Ovary (tissue), 9 donors: ENCODE measurements around the gene CEP78. TPM values are rescaled to one million over a fixed set of nuclear protein-coding genes. Genes with fewer than 3 reads are reported as not detected.

ENCODE experiments used
- DNase-seq, 5 donors: peaks; one replicate each; pipeline ENCODE4 v3.0.0-alpha.2; 2019 to 2020
- H3K27ac ChIP-seq, 2 donors: fragments of 200-600 bp; one replicate each; pipeline versions ENCODE4 v1.5.1 to v1.8.0; 2019 to 2022
- H3K27me3 ChIP-seq: fragments of 200-600 bp; one replicate; pipeline ENCODE4 v1.8.0; 2022
- H3K36me3 ChIP-seq: fragments of 200-600 bp; sonication (generic); one replicate; pipeline ENCODE4 v1.5.1; 2019
- H3K4me1 ChIP-seq: one replicate; pipeline ENCODE4 v1.8.1; 2013; ENCODE audit warnings: mild to moderate bottlenecking, moderate library complexity; ENCODE audit not compliant: insufficient read depth
- H3K4me3 ChIP-seq: fragments of 200-600 bp; sonication (generic); one replicate; pipeline ENCODE4 v1.5.1; 2017
- H3K9me3 ChIP-seq, 2 donors: fragments of 200-600 bp in 1 of 2; sonication (generic) in 1 of 2; one replicate each; pipeline versions ENCODE4 v1.5.1 to v1.8.1; 2013 to 2019; ENCODE audit warnings: mild to moderate bottlenecking in 1 of 2, moderate library complexity in 1 of 2
- CTCF ChIP-seq, 3 donors: fragments of 450-650 bp in 2 of 3; fragments of 200-600 bp in 1 of 3; IDR thresholded peaks; one replicate each; pipeline versions ENCODE4 v1.5.1 to v1.8.0; 2016 to 2022; ENCODE audit warnings: antibody characterized with exemption in 3 of 3, mild to moderate bottlenecking in 1 of 3
- EP300 ChIP-seq: sonication (generic); formaldehyde crosslinking; IDR thresholded peaks from one replicate; pipeline ENCODE4 v1.6.1; 2017; ENCODE audit warnings: antibody characterized with exemption
- POLR2A ChIP-seq: fragments of 450-650 bp; IDR thresholded peaks from one replicate; pipeline ENCODE4 v1.6.1; 2017; ENCODE audit warnings: antibody characterized with exemption, mild to moderate bottlenecking, moderate library complexity
- WGBS, 3 donors: extraction: QIAGEN DNeasy Blood & Tissue Kit in 1 of 3; methylation state at CpG; one replicate each; pipeline versions ENCODE4 v1.1.5 to v1.1.7; 2013 to 2017; 5-methylcytosine and 5-hydroxymethylcytosine counted together
- intact Hi-C, 4 donors: fragments of 100-400 bp; cut with DNase I; formaldehyde crosslinking; loops; one replicate each; pipeline versions ENCODE4 v1.11.0 to v1.15.1; 2022 to 2023
- polyA plus RNA-seq, 2 donors: library from polyadenylated mRNA; stranded (reverse); fragments of 200-250 nt in 1 of 2; fragments of 350-450 nt in 1 of 2; fragmentation: Illumina TruSeq in 1 of 2; extraction: RNeasy Lipid Tissue Mini Kit (QIAGEN cat#74804) in 1 of 2; gene quantifications; one replicate each; pipeline ENCODE4 v1.2.3, GENCODE V29; 2013 to 2014
- total RNA-seq, 7 donors: library from RNA; depleted of rRNA in 2 of 7; stranded (reverse); fragments of >200 nt in 2 of 7; fragmentation: NEBNext Ultra II Directional in 3 of 7; extraction: Animal tissue kit (Norgen Biotek cat#: 25700) in 3 of 7; gene quantifications; one replicate each; pipeline versions ENCODE4 v1.1.0 to v1.2.4, GENCODE V29; 2016 to 2023
- donor health status: DM: no; HTN: no; CAD: no; lungs with moderate emphysema.
- donor health status: DM: no; HTN: no; CAD: no.
- donor health status: Bipolar disorder and iron deficiency.
- donor health status: DM: yes; HTN: yes; CAD: no.
- donor health status: DM: no; HTN: no; CAD: no.
- donor health status: DM: yes; HTN: yes; CAD: no.

Gene CEP78
- total and polyA plus RNA-seq, 9 donors: 6.1 to 25.6 (median 14.4) TPM

- 20 to 36% (median 23%) methylated on average over 2 of the region's 2 CpGs for WGBS, 3 donors
- intact Hi-C loops: loop anchor here in 2 of 4 donors (5.0 to 10.0 kb wide), 2 partner anchors 103 to 106 kb away; no protein-coding TSS in a partner anchor
- no peaks in the 10 kb centered on the region for H3K4me1 ChIP-seq
These were observed 25.6 kb downstream of the CEP78 start for GRCh38 chr9:78261403-78262001.

GRCh38 chr9:78262655-78263054 is 26.8 kb downstream of the CEP78 start:
- no peaks in the 10 kb centered on the region for H3K9me3 ChIP-seq
- H3K4me3 ChIP-seq: no peak overlapping the region
- 79 to 92% (median 89%) methylated on average over 2 of the region's 2 CpGs for WGBS, 3 donors
- intact Hi-C loops: loop anchor here in 2 of 4 donors (5.0 to 10.0 kb wide), 2 partner anchors 102 to 105 kb away; no protein-coding TSS in a partner anchor
- no peaks in the 10 kb centered on the region for H3K36me3 ChIP-seq
- no peaks in the 10 kb centered on the region for H3K4me1 ChIP-seq
- H3K27me3 ChIP-seq: no peaks in the 10 kb centered on the region
- no peak overlapping the region for H3K27ac ChIP-seq
- DNase-seq: no peak
- TF ChIP-seq POLR2A (no peak), EP300 (no peak), CTCF (IDR thresholded peaks at IDR 0.05) (no peak)

More at GRCh38 chr9:78261403-78262001, 25.6 kb downstream of the CEP78 start:
- Histone ChIP-seq H3K36me3 (no peaks in the 10 kb centered on the region), H3K9me3 (no peaks in the 10 kb centered on the region), H3K4me3 (no peak overlapping the region), H3K27me3 (no peaks in the 10 kb centered on the region), H3K27ac (no peak overlapping the region)
- TF ChIP-seq POLR2A: no peak
- peak; percentile 25 to 54 (median 33) for TF ChIP-seq CTCF (IDR thresholded peaks at IDR 0.05)
- no peak for TF ChIP-seq EP300
- DNase-seq: no peak

GRCh38 chr9:78267889-78268288 is 32.0 kb downstream of the CEP78 start:
- intact Hi-C loops: loop anchor here in 2 of 4 donors (5.0 to 10.0 kb wide), 2 partner anchors 97 to 99 kb away; no protein-coding TSS in a partner anchor
- TF ChIP-seq POLR2A (no peak), CTCF (IDR thresholded peaks at IDR 0.05) (no peak), EP300 (no peak)
- WGBS, 3 donors: 91 to 96% (median 95%) methylated on average over 4 of the region's 4 CpGs

GRCh38 chr9:78269784-78270183 is 33.9 kb downstream of the CEP78 start:
- no peaks in the 10 kb centered on the region for H3K9me3 ChIP-seq
- no peak overlapping the region for H3K27ac ChIP-seq
- H3K4me3 ChIP-seq: no peak overlapping the region
- no peaks in the 10 kb centered on the region for H3K4me1 ChIP-seq
- H3K36me3 ChIP-seq: no peaks in the 10 kb centered on the region
- no peak for DNase-seq
- no peaks in the 10 kb centered on the region for H3K27me3 ChIP-seq
- TF ChIP-seq CTCF (IDR thresholded peaks at IDR 0.05) (no peak), EP300 (no peak), POLR2A (no peak)
- intact Hi-C loops: loop anchor here in 2 of 4 donors (5.0 to 10.0 kb wide), 2 partner anchors 95 to 98 kb away; no protein-coding TSS in a partner anchor

More at GRCh38 chr9:78267889-78268288, 32.0 kb downstream of the CEP78 start:
- Histone ChIP-seq H3K4me3 (no peak overlapping the region), H3K27me3 (no peaks in the 10 kb centered on the region), H3K36me3 (no peaks in the 10 kb centered on the region), H3K27ac (no peak overlapping the region), H3K9me3 (no peaks in the 10 kb centered on the region), H3K4me1 (no peaks in the 10 kb centered on the region)
- no peak for DNase-seq
